HEK293 (cell line): Measurements from ENCODE around the gene LIMA1.

Source experiments
- CTCF ChIA-PET: fragments of 350-600 bp; formaldehyde crosslinking; extraction: SDS; loops from one replicate; lab custom pipeline; 2021; ENCODE audit warnings: antibody characterized with exemption; lab: Yijun Ruan, JAX
- POLR2A ChIA-PET: fragments of 300-600 bp; formaldehyde crosslinking; extraction: SDS; loops from one replicate; lab custom pipeline; 2020; ENCODE audit warnings: antibody characterized with exemption, inconsistent platforms; lab: Yijun Ruan, JAX
- H3K27ac ChIP-seq: fragments of 200-500 bp; sonication (Bioruptor generic); 2 replicates; pipeline ENCODE4 v1.5.1; 2014; ENCODE audit warnings: low read depth, low read length, control low read depth, inconsistent platforms; ENCODE audit errors: extremely low read depth
- H3K36me3 ChIP-seq, 2 experiments: fragments of 200-500 bp in 1 of 2; sonication (Bioruptor generic) in 1 of 2; 1 replicate in 1 of 2; 2 replicates in 1 of 2; pipeline ENCODE4 v1.5.1; 2014 to 2017; ENCODE audit warnings: inconsistent platforms in 2 of 2, low read length in 2 of 2; ENCODE audit not compliant: control insufficient read depth in 2 of 2, insufficient read depth in 1 of 2
- H3K4me1 ChIP-seq: fragments of 200-500 bp; sonication (Bioruptor generic); 2 replicates; pipeline ENCODE4 v1.5.1; 2014; ENCODE audit warnings: mild to moderate bottlenecking, low read length, inconsistent platforms; ENCODE audit not compliant: control insufficient read depth, insufficient read depth
- H3K4me3 ChIP-seq: 2 replicates; pipeline ENCODE4 v1.5.1; 2011; ENCODE audit warnings: low read depth, mild to moderate bottlenecking, control low read depth, low read length, moderate library complexity
- H3K9me3 ChIP-seq: fragments of 200-500 bp; sonication (Bioruptor generic); 2 replicates; pipeline ENCODE4 v1.5.1; 2014; ENCODE audit warnings: low read depth, low read length, inconsistent platforms; ENCODE audit not compliant: control insufficient read depth, insufficient read depth
- GLI4 ChIP-seq: fragments of 450-650 bp; formaldehyde crosslinking; IDR thresholded peaks from 2 replicates; pipeline ENCODE4 v1.5.1; 2016; ENCODE audit warnings: missing biosample characterization, missing genetic modification characterization
- INSM2 ChIP-seq: fragments of 450-650 bp; formaldehyde crosslinking; IDR thresholded peaks from 2 replicates; pipeline ENCODE4 v1.5.1; 2016; ENCODE audit warnings: missing biosample characterization, missing genetic modification characterization
- KLF16 ChIP-seq: fragments of 450-650 bp; formaldehyde crosslinking; IDR thresholded peaks from 2 replicates; pipeline ENCODE4 v1.5.1; 2017; ENCODE audit warnings: missing biosample characterization, missing genetic modification characterization
- OSR2 ChIP-seq: fragments of 450-650 bp; formaldehyde crosslinking; IDR thresholded peaks from 2 replicates; pipeline ENCODE4 v1.5.1; 2016; ENCODE audit warnings: missing biosample characterization, missing genetic modification characterization
- TCF7L2 ChIP-seq: IDR thresholded peaks from 2 replicates; pipeline ENCODE4 v1.6.1; 2011; ENCODE audit warnings: low read depth, mild to moderate bottlenecking, inconsistent platforms, low read length, moderate library complexity, borderline replicate concordance
- ZEB2 ChIP-seq: fragments of 450-650 bp; formaldehyde crosslinking; IDR thresholded peaks from 2 replicates; pipeline ENCODE4 v1.5.1; 2016; ENCODE audit warnings: missing biosample characterization, missing genetic modification characterization
- ZFHX2 ChIP-seq: fragments of 450-650 bp; formaldehyde crosslinking; conservative IDR thresholded peaks from 2 replicates; pipeline ENCODE4 v1.5.1; 2016; ENCODE audit warnings: missing biosample characterization, missing genetic modification characterization
- ZNF138 ChIP-seq: fragments of 450-650 bp; formaldehyde crosslinking; IDR thresholded peaks from 2 replicates; pipeline ENCODE4 v1.5.1; 2016; ENCODE audit warnings: missing biosample characterization, missing genetic modification characterization, borderline replicate concordance
- ZNF140 ChIP-seq: fragments of 450-650 bp; formaldehyde crosslinking; IDR thresholded peaks from 2 replicates; pipeline ENCODE4 v1.5.1; 2016; ENCODE audit warnings: missing biosample characterization, missing genetic modification characterization
- ZNF155 ChIP-seq: fragments of 450-650 bp; formaldehyde crosslinking; IDR thresholded peaks from 2 replicates; pipeline ENCODE4 v1.5.1; 2016; ENCODE audit warnings: missing biosample characterization, missing genetic modification characterization
- ZNF174 ChIP-seq: fragments of 450-650 bp; formaldehyde crosslinking; IDR thresholded peaks from 2 replicates; pipeline ENCODE4 v1.5.0; 2017; ENCODE audit warnings: missing biosample characterization, mild to moderate bottlenecking, missing genetic modification characterization
- ZNF280C ChIP-seq: fragments of 450-650 bp; formaldehyde crosslinking; IDR thresholded peaks from 2 replicates; pipeline ENCODE4 v1.5.1; 2016; ENCODE audit warnings: missing biosample characterization, missing genetic modification characterization
- ZNF335 ChIP-seq: fragments of 450-650 bp; formaldehyde crosslinking; conservative IDR thresholded peaks from 2 replicates; pipeline ENCODE4 v1.5.1; 2016; ENCODE audit warnings: missing biosample characterization, missing genetic modification characterization
- ZNF37A ChIP-seq: fragments of 450-650 bp; IDR thresholded peaks from 2 replicates; pipeline ENCODE4 v1.5.1; 2018; ENCODE audit warnings: missing biosample characterization, missing genetic modification characterization
- ZNF473 ChIP-seq: fragments of 450-650 bp; formaldehyde crosslinking; IDR thresholded peaks from 2 replicates; pipeline ENCODE4 v1.5.1; 2017; ENCODE audit warnings: missing biosample characterization, missing genetic modification characterization
- ZNF488 ChIP-seq: fragments of 450-650 bp; formaldehyde crosslinking; IDR thresholded peaks from 2 replicates; pipeline ENCODE4 v1.5.1; 2016; ENCODE audit warnings: missing biosample characterization, missing genetic modification characterization
- ZNF521 ChIP-seq: fragments of 450-650 bp; formaldehyde crosslinking; IDR thresholded peaks from 2 replicates; pipeline ENCODE4 v1.5.1; 2017; ENCODE audit warnings: missing biosample characterization, mild to moderate bottlenecking, missing genetic modification characterization
- ZNF580 ChIP-seq: fragments of 450-650 bp; formaldehyde crosslinking; IDR thresholded peaks from 2 replicates; pipeline ENCODE4 v1.5.1; 2016; ENCODE audit warnings: missing biosample characterization, missing genetic modification characterization
- ZNF768 ChIP-seq: fragments of 450-650 bp; formaldehyde crosslinking; IDR thresholded peaks from 2 replicates; pipeline ENCODE4 v1.5.1; 2018; ENCODE audit warnings: missing biosample characterization, mild to moderate bottlenecking, missing genetic modification characterization
- TF ChIP-seq, protein P1 (sequence below): fragments of 450-650 bp; formaldehyde crosslinking; IDR thresholded peaks from 2 replicates; pipeline ENCODE4 v1.5.1; 2016; ENCODE audit warnings: missing biosample characterization, missing genetic modification characterization
- TF ChIP-seq, protein P2 (sequence below): fragments of 450-650 bp; formaldehyde crosslinking; IDR thresholded peaks from 2 replicates; pipeline ENCODE4 v1.5.1; 2016; ENCODE audit warnings: missing biosample characterization, missing genetic modification characterization

LIMA1 gene

DNA sequence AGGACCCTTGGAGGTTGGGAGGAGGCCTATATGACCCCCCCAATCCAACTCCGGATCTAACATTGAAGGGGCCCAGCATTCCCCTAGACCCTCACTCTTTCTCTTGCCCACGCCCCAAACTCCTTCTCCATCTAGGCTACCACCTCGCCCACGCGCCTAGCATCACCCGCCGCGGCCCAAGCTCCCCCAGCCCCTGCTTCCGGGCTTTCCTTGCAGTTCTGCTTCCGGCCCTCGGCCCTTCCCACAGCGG is 116.6 kb downstream of the LIMA1 start:
- TF ChIP-seq OSR2 (tag by site-specific recombination): no peak
- no peak for TF ChIP-seq GLI4 (tag by site-specific recombination)
- peak; percentile 96 for TF ChIP-seq ZNF335 (tag by site-specific recombination)
- no peak for TF ChIP-seq INSM2 (tag by site-specific recombination)
- no peak for TF ChIP-seq ZEB2 (tag by site-specific recombination)
- no peak for TF ChIP-seq ZNF155
- TF ChIP-seq ZFHX2: peak; percentile 92
- CTCF ChIA-PET: interaction anchor here (0.5 to 4.6 kb wide), 6 partner anchors 9 to 152 kb away, joined by 3 to 32 read pairs (median 3); partner anchors contain the start of gene COX14
- POLR2A ChIA-PET: interaction anchor here (0.6 to 2.5 kb wide), 12 partner anchors 9 to 426 kb away, joined by 3 to 55 read pairs (median 5); partner anchors contain the start of genes COX14, SMARCD1 and TMBIM6
- peaks cover 3% of the 10 kb centered on the region; the same call in 1 of the 2 replicates for H3K4me1 ChIP-seq
- peak overlapping the region; percentile 96 for H3K4me3 ChIP-seq
- no peaks in the 10 kb centered on the region for H3K9me3 ChIP-seq
- no peaks in the 10 kb centered on the region; a peak in 1 of 3 replicates for H3K36me3 ChIP-seq
- peak overlapping the region; percentile 79 for H3K27ac ChIP-seq

DNA sequence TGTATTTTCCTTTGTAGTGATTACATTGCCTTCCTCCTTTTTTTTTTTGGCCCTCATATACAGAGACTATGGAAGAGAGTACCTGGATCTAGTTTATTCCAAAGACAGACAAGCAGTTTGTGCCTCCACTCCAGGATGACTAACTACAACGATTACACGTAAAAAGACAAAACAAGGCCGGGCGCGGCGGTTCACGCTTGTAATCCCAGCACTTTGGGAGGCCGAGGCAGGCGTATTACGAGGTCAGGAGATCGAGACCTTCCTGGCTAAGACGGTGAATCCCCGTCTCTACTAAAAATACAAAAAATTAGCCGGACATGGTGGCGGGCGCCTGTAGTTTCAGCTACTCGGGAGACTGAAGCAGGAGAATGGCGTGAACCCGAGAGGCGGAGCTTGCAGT is 118.4 kb downstream of the LIMA1 start:
- Histone ChIP-seq H3K9me3 (no peaks in the 10 kb centered on the region), H3K27ac (no peak overlapping the region), H3K4me1 (peaks cover 3% of the 10 kb centered on the region; the same call in 1 of the 2 replicates), H3K4me3 (no peak overlapping the region), H3K36me3 (no peaks in the 10 kb centered on the region; a peak in 1 of 3 replicates)
- CTCF ChIA-PET: interaction anchor here (1.1 to 4.6 kb wide), 2 partner anchors 33 to 54 kb away, joined by 5 to 32 read pairs; partner anchors contain the start of gene COX14
- POLR2A ChIA-PET: interaction anchor here (0.7 kb wide), 1 partner anchor 82 kb away, joined by 4 read pairs; no protein-coding TSS in a partner anchor
- no peak for TF ChIP-seq ZNF473 (tag by site-specific recombination)
- TF ChIP-seq ZNF138 (tag by site-specific recombination): no peak

DNA sequence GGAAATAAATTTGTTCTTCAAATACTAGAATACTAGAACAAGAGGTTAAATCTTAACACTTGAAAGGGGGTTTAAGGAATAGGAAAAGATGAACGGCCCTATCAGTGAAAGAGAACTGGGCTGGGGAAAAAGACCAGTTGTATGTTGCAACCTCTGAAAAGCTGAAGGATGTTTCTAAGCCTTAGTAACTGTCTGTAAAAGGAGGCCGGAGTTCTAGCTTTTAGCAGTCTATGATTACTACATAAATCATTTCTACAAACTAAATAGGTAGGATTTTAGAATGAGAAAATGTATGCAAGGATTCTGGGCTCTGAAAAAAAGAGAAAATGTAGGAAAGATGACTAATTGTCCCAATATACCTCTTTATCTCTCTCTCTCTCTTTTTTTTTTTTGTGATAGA is 121.1 kb downstream of the LIMA1 start:
- no peaks in the 10 kb centered on the region for H3K9me3 ChIP-seq
- peaks cover 3% of the 10 kb centered on the region; the same call in 1 of the 2 replicates for H3K4me1 ChIP-seq
- no peak for TF ChIP-seq KLF16
- TF ChIP-seq ZNF174: no peak
- TF ChIP-seq ZNF140: no peak
- no peak for TF ChIP-seq ZNF280C (tag by site-specific recombination)
- TF ChIP-seq ZNF580 (tag by site-specific recombination): no peak
- TF ChIP-seq ZNF768 (tag by site-specific recombination): no peak
- TF ChIP-seq ZNF521 (tag by site-specific recombination): no peak
- TF ChIP-seq, protein P1, sequence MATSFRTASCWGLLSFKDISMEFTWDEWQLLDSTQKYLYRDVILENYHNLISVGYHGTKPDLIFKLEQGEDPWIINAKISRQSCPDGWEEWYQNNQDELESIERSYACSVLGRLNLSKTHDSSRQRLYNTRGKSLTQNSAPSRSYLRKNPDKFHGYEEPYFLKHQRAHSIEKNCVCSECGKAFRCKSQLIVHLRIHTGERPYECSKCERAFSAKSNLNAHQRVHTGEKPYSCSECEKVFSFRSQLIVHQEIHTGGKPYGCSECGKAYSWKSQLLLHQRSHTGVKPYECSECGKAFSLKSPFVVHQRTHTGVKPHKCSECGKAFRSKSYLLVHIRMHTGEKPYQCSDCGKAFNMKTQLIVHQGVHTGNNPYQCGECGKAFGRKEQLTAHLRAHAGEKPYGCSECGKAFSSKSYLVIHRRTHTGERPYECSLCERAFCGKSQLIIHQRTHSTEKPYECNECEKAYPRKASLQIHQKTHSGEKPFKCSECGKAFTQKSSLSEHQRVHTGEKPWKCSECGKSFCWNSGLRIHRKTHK: no peak
- no peak for TF ChIP-seq ZNF488 (tag by site-specific recombination)
- TF ChIP-seq ZNF37A (tag by site-specific recombination): no peak
- TF ChIP-seq, protein P2, sequence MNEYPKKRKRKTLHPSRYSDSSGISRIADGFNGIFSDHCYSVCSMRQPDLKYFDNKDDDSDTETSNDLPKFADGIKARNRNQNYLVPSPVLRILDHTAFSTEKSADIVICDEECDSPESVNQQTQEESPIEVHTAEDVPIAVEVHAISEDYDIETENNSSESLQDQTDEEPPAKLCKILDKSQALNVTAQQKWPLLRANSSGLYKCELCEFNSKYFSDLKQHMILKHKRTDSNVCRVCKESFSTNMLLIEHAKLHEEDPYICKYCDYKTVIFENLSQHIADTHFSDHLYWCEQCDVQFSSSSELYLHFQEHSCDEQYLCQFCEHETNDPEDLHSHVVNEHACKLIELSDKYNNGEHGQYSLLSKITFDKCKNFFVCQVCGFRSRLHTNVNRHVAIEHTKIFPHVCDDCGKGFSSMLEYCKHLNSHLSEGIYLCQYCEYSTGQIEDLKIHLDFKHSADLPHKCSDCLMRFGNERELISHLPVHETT (tag by site-specific recombination): no peak
- no peak for TF ChIP-seq TCF7L2
- CTCF ChIA-PET: interaction anchor here (0.7 to 0.8 kb wide), 2 partner anchors 123 to 395 kb away, joined by 3 to 5 read pairs; no protein-coding TSS in a partner anchor
- no peak overlapping the region for H3K27ac ChIP-seq
- H3K4me3 ChIP-seq: no peak overlapping the region
- no peaks in the 10 kb centered on the region; a peak in 1 of 3 replicates for H3K36me3 ChIP-seq
- POLR2A ChIA-PET: interaction anchor here (0.6 to 0.7 kb wide), 3 partner anchors 10 to 59 kb away, joined by 3 to 12 read pairs (median 3); no protein-coding TSS in a partner anchor
